GM19240 (cell line): ENCODE measurements around the gene CMAS.
A peak's percentile ranks its signal among the peaks of the same experiment; 100 is the strongest.
"Not testable (repeated sequence)": the region's sequence is repeated elsewhere in the genome, so short reads cannot be mapped to it uniquely, and the experiment has no call there.

ENCODE experiments used
- DNase-seq: peaks from one replicate; pipeline ENCODE4 v3.0.0; 2011; ENCODE audit warnings: low spot score; ENCODE audit not compliant: insufficient read length

Gene CMAS

DNA sequence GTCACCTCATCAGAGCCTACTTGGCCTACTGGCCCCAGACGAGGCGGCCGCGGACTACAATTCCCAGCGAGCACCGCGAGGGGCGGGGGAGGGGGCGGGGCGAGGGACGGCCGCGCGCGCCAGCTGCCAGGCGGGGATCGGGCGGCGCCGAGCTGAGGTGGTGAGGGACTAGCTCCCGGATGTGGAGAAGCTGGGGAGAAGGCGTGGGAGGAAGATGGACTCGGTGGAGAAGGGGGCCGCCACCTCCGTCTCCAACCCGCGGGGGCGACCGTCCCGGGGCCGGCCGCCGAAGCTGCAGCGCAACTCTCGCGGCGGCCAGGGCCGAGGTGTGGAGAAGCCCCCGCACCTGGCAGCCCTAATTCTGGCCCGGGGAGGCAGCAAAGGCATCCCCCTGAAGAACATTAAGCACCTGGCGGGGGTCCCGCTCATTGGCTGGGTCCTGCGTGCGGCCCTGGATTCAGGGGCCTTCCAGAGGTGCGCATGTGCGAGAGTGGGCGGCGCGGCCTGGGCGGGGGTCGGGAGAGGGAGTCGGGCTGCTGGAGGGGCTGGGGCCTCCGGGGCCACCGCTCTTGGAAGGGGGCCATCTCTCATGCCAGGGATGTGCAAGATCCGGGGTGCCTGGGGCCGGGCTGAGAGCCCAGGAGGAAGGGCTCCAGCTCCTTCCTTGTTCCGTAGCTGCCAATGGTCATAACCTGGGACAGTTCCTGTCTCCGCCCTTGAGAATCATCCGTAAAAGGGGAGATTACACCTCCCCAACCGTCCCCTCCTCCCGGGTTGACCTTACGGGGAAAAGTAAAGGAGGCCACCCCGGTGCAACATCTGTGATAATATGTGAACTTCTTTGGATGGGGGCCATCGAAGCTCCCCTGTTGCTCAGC lies at the start of gene CMAS:
Gene CMAS (plus strand): TSS at position 129 of the 878 bp plus-strand sequence. CDS start 86 bp downstream, at position 215.
- DNase-seq: peak; percentile 58

DNA sequence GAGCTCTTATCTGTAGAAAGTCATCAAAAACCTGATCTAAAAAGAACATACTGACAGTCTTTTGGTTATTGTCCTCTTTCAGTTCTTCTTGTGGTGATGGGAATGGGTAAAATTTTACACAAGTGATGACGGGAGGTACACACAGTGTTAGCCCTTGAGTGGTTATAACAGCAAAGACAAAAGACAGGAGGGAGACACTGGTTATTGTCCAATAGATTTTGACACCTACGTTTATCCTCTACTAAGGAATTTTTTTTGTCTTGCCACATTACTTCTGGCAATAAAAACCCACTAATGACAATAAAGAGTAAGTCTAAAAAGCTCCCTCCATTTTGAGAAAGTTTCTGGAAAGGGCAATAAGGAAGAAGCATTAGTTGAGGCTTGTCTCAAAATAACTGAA lies 47.7 kb upstream of the CMAS start:
- DNase-seq: no peak

DNA sequence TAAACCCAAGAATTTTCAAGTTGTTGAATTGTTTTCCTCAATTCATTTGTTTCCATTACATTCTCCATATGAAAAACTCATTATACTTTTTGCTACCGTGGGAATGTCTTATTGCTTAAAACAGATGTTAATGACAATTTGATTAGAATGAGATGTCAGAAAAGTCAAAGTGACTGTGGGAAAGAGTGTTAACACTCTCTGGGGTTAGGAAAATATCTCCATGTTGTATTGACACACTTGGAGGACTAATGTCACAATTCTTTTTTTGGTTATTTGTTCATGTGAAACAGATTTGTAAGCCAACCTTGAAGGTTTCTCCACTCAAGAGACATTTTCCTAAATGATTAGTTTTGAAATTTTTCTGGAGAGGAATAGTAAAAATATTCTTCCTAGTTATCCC lies 47.2 kb upstream of the CMAS start:
- DNase-seq: no peak

- no peak for DNase-seq
Measured at GRCh38 chr12:22002430-22002829, 43.6 kb upstream of the CMAS start.

- DNase-seq: not testable (repeated sequence)
Measured at GRCh38 chr12:22007794-22008193, 38.2 kb upstream of the CMAS start.

DNA sequence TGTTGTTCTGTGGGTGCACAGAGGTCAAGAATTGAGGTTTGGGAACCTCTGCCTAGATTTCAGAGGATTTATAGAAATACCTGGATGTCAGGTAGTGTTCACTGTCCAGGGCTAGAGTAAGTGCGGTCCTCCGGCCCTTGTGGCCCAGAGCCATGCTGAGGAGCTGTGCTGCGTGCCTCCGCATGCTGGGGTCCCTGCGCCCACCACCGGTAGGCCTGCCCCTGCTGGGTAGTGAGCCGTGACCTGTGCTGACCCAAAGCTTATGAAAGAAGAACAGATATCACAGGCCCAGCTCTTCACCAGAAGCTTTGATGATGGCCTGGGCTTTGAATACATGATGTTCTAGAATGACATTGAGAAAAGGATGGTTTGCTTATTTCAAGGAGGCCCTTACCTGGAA lies 37.8 kb upstream of the CMAS start:
- DNase-seq: no peak

GRCh38 chr12:22014041-22014782 lies 31.8 kb upstream of the CMAS start:
- DNase-seq: no peak

- no peak for DNase-seq
Measured at GRCh38 chr12:22014783-22015144, 31.3 kb upstream of the CMAS start.

DNA sequence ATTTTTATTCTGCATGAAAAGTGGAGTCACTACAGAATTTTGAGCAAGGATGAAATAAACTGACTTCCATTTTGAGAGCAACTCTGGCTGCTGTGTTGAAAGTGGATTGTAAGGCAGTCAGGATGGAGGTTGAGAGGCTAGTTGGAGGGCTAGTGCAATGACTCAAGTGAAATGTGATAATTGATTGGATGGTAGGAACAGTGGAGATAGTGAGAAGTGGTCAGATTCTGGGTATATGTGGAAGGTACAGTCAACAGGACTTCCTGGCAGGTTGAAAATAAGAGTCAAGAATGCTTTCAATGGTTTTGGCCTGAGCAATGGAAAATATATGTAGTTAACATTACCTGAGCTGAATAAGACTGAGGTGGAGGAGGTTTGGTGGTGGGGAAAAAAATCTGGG lies 29.0 kb upstream of the CMAS start:
- no peak for DNase-seq

GRCh38 chr12:22018860-22019259 lies 27.2 kb upstream of the CMAS start:
- DNase-seq: no peak

DNA sequence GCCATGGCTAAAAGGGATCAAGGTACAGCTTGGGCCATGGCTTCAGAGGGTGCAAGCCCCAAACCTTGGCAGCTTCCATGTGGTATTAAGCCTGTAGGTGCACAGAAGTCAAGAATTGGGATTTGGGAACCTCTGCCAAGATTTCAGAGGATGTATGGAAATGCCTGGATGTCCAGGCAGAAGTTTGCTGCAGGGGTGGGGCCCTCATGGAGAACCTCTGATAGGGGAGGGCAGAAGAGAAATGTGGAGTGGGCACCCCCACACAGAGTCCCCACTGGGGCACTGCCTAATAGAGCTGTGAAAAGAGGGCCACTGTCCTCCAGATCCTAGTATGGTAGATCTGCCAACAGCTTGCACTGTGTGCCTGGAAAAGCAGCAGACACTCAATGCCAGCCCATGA lies 22.5 kb upstream of the CMAS start:
- DNase-seq: not testable (repeated sequence)

DNA sequence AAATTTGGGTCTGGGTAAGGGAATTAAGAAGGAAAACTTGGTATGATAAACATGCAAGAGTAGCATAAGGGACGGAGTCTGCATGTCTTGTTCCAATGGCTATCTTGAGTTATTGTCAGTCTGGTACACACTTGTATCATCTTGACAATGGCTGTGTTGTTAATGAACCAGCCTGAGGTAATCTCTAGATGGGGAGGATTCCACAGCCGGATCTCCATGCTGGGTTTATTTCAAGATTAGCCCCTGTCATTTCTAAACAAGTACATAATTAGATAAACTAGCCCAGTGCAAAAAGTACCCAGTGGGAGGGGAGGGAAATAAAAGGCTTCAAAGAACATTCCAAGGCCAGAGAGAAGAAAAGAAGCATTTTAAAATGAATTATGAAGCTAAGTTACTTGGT lies 16.5 kb upstream of the CMAS start:
- DNase-seq: no peak

- no peak for DNase-seq
Measured at GRCh38 chr12:22029991-22030390, 16.0 kb upstream of the CMAS start.

- DNase-seq: no peak
Measured at GRCh38 chr12:22032732-22033131, 13.3 kb upstream of the CMAS start.

DNA sequence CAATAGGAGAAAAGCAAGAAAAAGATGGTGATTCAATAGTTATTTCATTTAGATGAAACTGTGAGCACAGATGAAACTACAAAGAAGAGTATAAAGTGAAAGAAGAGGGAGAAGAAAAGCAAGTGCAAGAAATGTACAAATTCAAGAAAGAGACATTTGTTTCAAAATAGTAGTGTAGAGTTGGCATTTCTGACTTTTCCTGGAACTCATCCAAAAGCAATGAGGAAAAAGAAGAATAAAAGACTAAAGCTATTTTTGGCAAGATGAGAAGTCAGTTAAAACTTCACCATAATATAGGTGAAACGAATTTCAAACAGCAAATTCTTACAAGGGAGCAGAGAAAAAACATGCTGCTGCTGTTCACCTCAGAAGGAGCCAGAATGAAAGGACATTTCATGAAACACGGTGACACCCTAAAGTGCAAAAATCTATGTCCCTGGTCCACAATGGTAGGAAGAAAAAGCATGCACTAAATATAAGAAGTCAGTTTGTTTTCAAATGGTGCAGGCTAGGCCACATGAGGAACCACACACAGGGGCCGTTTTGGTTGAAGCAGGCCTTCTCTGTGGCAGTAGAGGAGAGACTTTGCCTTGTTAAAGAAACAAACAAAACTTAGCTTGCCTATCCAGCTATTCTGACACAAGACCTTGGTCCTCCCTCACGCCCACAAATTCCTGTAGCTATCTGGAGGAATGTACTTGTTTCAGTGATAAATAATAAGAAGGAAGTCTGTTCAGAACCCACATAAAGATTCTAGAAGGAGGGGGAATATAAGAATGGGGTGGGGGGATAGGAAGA lies 11.1 kb upstream of the CMAS start:
- no peak for DNase-seq

DNA sequence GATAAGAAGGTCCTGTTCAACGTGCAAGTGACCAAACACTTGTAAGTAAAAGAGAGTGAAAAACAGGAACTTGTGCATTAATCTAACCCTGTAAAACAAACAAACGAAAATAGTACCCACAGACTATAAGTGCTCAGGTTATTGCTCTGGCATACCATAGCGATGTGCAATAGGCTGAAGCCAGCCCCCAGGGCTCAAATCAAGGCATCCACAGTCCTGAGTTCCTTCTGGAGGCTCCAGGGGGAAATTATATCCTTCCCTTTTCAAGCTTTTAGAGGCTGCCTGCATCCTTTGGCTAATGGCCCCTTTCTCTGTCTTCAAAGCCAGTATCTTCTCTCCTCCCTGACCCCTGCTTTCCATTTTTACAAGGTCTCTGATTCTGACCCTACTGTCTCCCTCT lies 8.1 kb upstream of the CMAS start:
- DNase-seq: no peak

DNA sequence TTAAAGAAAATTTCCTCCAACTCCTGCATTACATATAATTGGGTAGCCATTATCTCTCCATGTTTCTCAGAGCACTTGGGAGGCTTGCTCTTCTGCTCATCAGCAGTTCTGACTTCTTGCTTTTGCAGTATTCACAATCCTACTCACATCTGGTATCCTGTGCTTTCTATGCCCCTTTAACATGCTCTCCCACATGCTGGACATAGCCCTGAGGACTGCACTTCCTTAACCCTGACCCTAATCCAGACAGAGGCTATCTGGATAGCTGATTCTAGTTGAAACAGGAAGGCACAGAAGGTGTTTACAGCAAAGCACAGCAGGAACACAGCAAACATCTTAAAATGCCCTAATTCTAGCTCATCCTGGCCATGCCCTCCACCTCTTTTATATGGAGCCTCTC lies 7.3 kb upstream of the CMAS start:
- DNase-seq: no peak

GRCh38 chr12:22039361-22039760 lies 6.7 kb upstream of the CMAS start:
- DNase-seq: no peak

- no peak for DNase-seq
Measured at GRCh38 chr12:22042976-22043669, 2.9 kb upstream of the CMAS start.

- DNase-seq: no peak
Measured at GRCh38 chr12:22043943-22044342, 2.1 kb upstream of the CMAS start.

GRCh38 chr12:22044391-22044790 lies 1.6 kb upstream of the CMAS start:
- DNase-seq: no peak
